ENCODE measurements around the gene HOXC9.

DNA sequence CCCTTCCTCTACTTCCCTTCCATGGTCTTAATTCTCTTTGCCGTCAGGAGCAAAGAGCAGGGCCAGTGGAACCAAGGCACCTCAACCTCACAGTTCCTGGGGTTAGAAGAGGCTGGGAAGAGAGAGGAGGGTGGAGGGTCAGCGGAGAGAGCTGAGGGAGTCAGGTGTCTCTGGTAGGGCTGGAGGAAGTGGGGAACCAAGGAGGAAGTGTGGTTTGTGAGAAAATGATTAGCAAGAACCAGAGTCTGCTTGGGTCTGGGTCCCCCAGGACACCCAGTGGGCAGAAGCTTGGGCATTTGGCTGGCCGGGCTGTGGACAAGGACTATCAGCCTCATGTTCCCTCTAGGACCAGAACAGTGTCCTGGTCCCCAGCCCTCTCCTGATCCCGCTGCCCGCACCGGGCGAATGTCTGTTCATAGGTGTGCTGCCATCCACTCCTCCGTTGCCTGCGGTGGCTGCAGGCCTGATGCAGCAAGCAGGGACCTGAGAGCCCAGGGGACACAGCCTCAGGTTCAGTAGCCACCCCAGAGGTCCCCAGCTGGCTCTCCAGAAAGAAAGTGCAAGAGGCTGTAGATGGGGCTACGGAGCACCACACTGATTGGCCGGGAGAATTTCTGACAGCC, 42.9 kb upstream of the HOXC9 start:
- TF ChIP-seq, protein P1, sequence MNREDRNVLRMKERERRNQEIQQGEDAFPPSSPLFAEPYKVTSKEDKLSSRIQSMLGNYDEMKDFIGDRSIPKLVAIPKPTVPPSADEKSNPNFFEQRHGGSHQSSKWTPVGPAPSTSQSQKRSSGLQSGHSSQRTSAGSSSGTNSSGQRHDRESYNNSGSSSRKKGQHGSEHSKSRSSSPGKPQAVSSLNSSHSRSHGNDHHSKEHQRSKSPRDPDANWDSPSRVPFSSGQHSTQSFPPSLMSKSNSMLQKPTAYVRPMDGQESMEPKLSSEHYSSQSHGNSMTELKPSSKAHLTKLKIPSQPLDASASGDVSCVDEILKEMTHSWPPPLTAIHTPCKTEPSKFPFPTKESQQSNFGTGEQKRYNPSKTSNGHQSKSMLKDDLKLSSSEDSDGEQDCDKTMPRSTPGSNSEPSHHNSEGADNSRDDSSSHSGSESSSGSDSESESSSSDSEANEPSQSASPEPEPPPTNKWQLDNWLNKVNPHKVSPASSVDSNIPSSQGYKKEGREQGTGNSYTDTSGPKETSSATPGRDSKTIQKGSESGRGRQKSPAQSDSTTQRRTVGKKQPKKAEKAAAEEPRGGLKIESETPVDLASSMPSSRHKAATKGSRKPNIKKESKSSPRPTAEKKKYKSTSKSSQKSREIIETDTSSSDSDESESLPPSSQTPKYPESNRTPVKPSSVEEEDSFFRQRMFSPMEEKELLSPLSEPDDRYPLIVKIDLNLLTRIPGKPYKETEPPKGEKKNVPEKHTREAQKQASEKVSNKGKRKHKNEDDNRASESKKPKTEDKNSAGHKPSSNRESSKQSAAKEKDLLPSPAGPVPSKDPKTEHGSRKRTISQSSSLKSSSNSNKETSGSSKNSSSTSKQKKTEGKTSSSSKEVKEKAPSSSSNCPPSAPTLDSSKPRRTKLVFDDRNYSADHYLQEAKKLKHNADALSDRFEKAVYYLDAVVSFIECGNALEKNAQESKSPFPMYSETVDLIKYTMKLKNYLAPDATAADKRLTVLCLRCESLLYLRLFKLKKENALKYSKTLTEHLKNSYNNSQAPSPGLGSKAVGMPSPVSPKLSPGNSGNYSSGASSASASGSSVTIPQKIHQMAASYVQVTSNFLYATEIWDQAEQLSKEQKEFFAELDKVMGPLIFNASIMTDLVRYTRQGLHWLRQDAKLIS (CRISPR knock-in tag; IDR thresholded peaks at IDR 0.05): no peak
- TF ChIP-seq, protein P2, sequence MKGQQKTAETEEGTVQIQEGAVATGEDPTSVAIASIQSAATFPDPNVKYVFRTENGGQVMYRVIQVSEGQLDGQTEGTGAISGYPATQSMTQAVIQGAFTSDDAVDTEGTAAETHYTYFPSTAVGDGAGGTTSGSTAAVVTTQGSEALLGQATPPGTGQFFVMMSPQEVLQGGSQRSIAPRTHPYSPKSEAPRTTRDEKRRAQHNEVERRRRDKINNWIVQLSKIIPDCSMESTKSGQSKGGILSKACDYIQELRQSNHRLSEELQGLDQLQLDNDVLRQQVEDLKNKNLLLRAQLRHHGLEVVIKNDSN (CRISPR knock-in tag; IDR thresholded peaks at IDR 0.05): no peak
- TF ChIP-seq, protein P3, sequence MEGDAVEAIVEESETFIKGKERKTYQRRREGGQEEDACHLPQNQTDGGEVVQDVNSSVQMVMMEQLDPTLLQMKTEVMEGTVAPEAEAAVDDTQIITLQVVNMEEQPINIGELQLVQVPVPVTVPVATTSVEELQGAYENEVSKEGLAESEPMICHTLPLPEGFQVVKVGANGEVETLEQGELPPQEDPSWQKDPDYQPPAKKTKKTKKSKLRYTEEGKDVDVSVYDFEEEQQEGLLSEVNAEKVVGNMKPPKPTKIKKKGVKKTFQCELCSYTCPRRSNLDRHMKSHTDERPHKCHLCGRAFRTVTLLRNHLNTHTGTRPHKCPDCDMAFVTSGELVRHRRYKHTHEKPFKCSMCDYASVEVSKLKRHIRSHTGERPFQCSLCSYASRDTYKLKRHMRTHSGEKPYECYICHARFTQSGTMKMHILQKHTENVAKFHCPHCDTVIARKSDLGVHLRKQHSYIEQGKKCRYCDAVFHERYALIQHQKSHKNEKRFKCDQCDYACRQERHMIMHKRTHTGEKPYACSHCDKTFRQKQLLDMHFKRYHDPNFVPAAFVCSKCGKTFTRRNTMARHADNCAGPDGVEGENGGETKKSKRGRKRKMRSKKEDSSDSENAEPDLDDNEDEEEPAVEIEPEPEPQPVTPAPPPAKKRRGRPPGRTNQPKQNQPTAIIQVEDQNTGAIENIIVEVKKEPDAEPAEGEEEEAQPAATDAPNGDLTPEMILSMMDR (IDR thresholded peaks at IDR 0.05 in 2 of 3, conservative IDR thresholded peaks at IDR 0.05 in 1 of 3; ENCODE audit: insufficient read depth in 2 of 3, low read depth in 1 of 3, low read length in 3 of 3): no peak
- TF ChIP-seq BRD9 (IDR thresholded peaks at IDR 0.05; ENCODE audit: low read depth, partially characterized antibody) (no peak), POLR2AphosphoS2 (IDR thresholded peaks at IDR 0.05; ENCODE audit: low read length) (no peak), JUND (IDR thresholded peaks at IDR 0.05; ENCODE audit: borderline replicate concordance, low read depth, low read length) (no peak), JUND (tag; IDR thresholded peaks at IDR 0.05; ENCODE audit: borderline replicate concordance, low read depth, low read length) (no peak), ZBED1 (IDR thresholded peaks at IDR 0.05) (no peak), POLR2AphosphoS5 (IDR thresholded peaks at IDR 0.05; ENCODE audit: control insufficient read depth, insufficient read depth, low read depth, low read length) (no peak), PTBP1 (IDR thresholded peaks at IDR 0.05; ENCODE audit: low read depth, low read length) (no peak), NCOR1 (IDR thresholded peaks at IDR 0.05) (no peak)
- TF ChIP-seq, protein P4, sequence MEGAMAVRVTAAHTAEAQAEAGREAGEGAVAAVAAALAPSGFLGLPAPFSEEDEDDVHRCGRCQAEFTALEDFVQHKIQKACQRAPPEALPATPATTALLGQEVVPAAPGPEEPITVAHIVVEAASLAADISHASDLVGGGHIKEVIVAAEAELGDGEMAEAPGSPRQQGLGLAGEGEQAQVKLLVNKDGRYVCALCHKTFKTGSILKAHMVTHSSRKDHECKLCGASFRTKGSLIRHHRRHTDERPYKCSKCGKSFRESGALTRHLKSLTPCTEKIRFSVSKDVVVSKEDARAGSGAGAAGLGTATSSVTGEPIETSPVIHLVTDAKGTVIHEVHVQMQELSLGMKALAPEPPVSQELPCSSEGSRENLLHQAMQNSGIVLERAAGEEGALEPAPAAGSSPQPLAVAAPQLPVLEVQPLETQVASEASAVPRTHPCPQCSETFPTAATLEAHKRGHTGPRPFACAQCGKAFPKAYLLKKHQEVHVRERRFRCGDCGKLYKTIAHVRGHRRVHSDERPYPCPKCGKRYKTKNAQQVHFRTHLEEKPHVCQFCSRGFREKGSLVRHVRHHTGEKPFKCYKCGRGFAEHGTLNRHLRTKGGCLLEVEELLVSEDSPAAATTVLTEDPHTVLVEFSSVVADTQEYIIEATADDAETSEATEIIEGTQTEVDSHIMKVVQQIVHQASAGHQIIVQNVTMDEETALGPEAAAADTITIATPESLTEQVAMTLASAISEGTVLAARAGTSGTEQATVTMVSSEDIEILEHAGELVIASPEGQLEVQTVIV (CRISPR knock-in tag; IDR thresholded peaks at IDR 0.05; ENCODE audit: borderline replicate concordance): no peak
- TF ChIP-seq, protein P5, sequence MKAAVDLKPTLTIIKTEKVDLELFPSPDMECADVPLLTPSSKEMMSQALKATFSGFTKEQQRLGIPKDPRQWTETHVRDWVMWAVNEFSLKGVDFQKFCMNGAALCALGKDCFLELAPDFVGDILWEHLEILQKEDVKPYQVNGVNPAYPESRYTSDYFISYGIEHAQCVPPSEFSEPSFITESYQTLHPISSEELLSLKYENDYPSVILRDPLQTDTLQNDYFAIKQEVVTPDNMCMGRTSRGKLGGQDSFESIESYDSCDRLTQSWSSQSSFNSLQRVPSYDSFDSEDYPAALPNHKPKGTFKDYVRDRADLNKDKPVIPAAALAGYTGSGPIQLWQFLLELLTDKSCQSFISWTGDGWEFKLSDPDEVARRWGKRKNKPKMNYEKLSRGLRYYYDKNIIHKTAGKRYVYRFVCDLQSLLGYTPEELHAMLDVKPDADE (conservative IDR thresholded peaks at IDR 0.05; ENCODE audit: control insufficient read depth, low read depth, low read length): no peak
